GM23338 (cell line): ENCODE results near the gene LCE7A. TPM values are rescaled to one million over a fixed set of nuclear protein-coding genes. Genes with fewer than 3 reads are reported as not detected.

Source experiments
- ATAC-seq: fragments of 200-7000 bp; cut with Tn5 transposase; 3 replicates; pipeline ENCODE4 v1.9.1; 2020
- DNase-seq: peaks from one replicate; pipeline ENCODE4 v3.0.0-alpha.2; 2015; ENCODE audit warnings: low spot score
- H2AFZ ChIP-seq: fragments of 200-600 bp; sonication (generic); 2 replicates; pipeline ENCODE4 v1.8.0; 2016; ENCODE audit warnings: antibody characterized with exemption, mild to moderate bottlenecking, moderate library complexity
- H3F3A ChIP-seq: fragments of 200-600 bp; sonication (generic); replicated peaks from 2 replicates; pipeline ENCODE4 v1.8.0; 2017; ENCODE audit warnings: antibody characterized with exemption, mixed run types, low read depth
- H3K27ac ChIP-seq: fragments of 200-600 bp; sonication (generic); 2 replicates; pipeline ENCODE4 v1.6.1; 2016; ENCODE audit warnings: low read depth
- H3K27me3 ChIP-seq: fragments of 200-600 bp; sonication (generic); 2 replicates; pipeline ENCODE4 v1.8.0; 2016; ENCODE audit warnings: mild to moderate bottlenecking, mixed run types, moderate library complexity; ENCODE audit not compliant: insufficient read depth
- H3K36me3 ChIP-seq: fragments of 200-600 bp; sonication (generic); 2 replicates; pipeline ENCODE4 v1.8.0; 2016; ENCODE audit warnings: mild to moderate bottlenecking; ENCODE audit not compliant: insufficient read depth
- H3K4me1 ChIP-seq: fragments of 200-600 bp; sonication (generic); 2 replicates; pipeline ENCODE4 v1.8.0; 2016; ENCODE audit warnings: mild to moderate bottlenecking, moderate library complexity; ENCODE audit not compliant: insufficient read depth
- H3K4me2 ChIP-seq: fragments of 200-600 bp; sonication (generic); 2 replicates; pipeline ENCODE4 v1.7.1; 2017; ENCODE audit warnings: mixed run types
- H3K4me3 ChIP-seq: fragments of 200-600 bp; sonication (generic); 2 replicates; pipeline ENCODE4 v1.6.1; 2016; ENCODE audit warnings: mixed run types
- H3K79me2 ChIP-seq: fragments of 200-600 bp; sonication (generic); replicated peaks from 2 replicates; pipeline ENCODE4 v1.8.0; 2017; ENCODE audit warnings: mild to moderate bottlenecking; ENCODE audit not compliant: insufficient read depth
- H3K9me2 ChIP-seq: fragments of 200-600 bp; sonication (generic); 2 replicates; pipeline ENCODE4 v1.8.0; 2017; ENCODE audit not compliant: insufficient read depth
- H4K20me1 ChIP-seq: fragments of 200-600 bp; sonication (generic); replicated peaks from 2 replicates; pipeline ENCODE4 v1.8.0; 2017; ENCODE audit warnings: mild to moderate bottlenecking; ENCODE audit not compliant: insufficient read depth
- H3K27ac Mint-ChIP-seq: 2 replicates; pipeline ENCODE4 v1.8.0; 2020; ENCODE audit warnings: inconsistent platforms, mild to moderate bottlenecking, moderate library complexity, mixed read lengths
- H3K27me3 Mint-ChIP-seq: 3 replicates; pipeline ENCODE4 v1.8.0; 2022; ENCODE audit warnings: low read depth, mild to moderate bottlenecking, moderate library complexity, mixed read lengths, inconsistent platforms; ENCODE audit not compliant: insufficient read depth, poor library complexity
- H3K36me3 Mint-ChIP-seq: 3 replicates; pipeline ENCODE4 v1.8.0; 2021; ENCODE audit warnings: low read depth, mild to moderate bottlenecking, inconsistent platforms, moderate library complexity, mixed read lengths
- H3K4me1 Mint-ChIP-seq: 3 replicates; pipeline ENCODE4 v1.8.0; 2020; ENCODE audit warnings: mild to moderate bottlenecking, inconsistent platforms, mixed read lengths
- H3K4me3 Mint-ChIP-seq: 3 replicates; pipeline ENCODE4 v1.8.0; 2021; ENCODE audit warnings: moderate library complexity, mild to moderate bottlenecking, inconsistent platforms, mixed read lengths
- H3K9me3 Mint-ChIP-seq: 3 replicates; pipeline ENCODE4 v1.8.0; 2020; ENCODE audit warnings: moderate library complexity, mild to moderate bottlenecking, inconsistent platforms, mixed read lengths
- CREB1 ChIP-seq: fragments of 250-450 bp; sonication (Bioruptor Pico); IDR thresholded peaks from 2 replicates; pipeline ENCODE4 v1.5.0; 2020; ENCODE audit warnings: low read depth, mild to moderate bottlenecking, moderate library complexity
- EZH2 ChIP-seq: fragments of 200-600 bp; sonication (generic); IDR thresholded peaks from one replicate; pipeline ENCODE4 v1.8.0; 2017; ENCODE audit warnings: antibody characterized with exemption, mild to moderate bottlenecking, low read depth; ENCODE audit not compliant: unreplicated experiment
- EZH2phosphoT487 ChIP-seq: fragments of 200-600 bp; sonication (generic); IDR thresholded peaks from one replicate; pipeline ENCODE4 v1.8.1; 2018; ENCODE audit warnings: antibody characterized with exemption; ENCODE audit not compliant: unreplicated experiment
- JUNB ChIP-seq: IDR thresholded peaks from one replicate; pipeline ENCODE4 v1.6.1; 2016; ENCODE audit warnings: antibody characterized with exemption; ENCODE audit not compliant: unreplicated experiment
- NANOG ChIP-seq: IDR thresholded peaks from 2 replicates; pipeline ENCODE4 v1.6.1; 2016; ENCODE audit warnings: antibody characterized with exemption, borderline replicate concordance
- POLR2AphosphoS5 ChIP-seq: IDR thresholded peaks from 2 replicates; pipeline ENCODE4 v1.6.1; 2016; ENCODE audit warnings: antibody characterized with exemption, low read depth
- REST ChIP-seq: IDR thresholded peaks from one replicate; pipeline ENCODE4 v1.6.1; 2018; ENCODE audit warnings: antibody characterized with exemption; ENCODE audit not compliant: unreplicated experiment
- STAT1 ChIP-seq: IDR thresholded peaks from one replicate; pipeline ENCODE4 v1.6.1; 2016; ENCODE audit warnings: antibody characterized with exemption; ENCODE audit not compliant: unreplicated experiment
- ZNF114 ChIP-seq: fragments of 250-450 bp; sonication (Bioruptor Pico); IDR thresholded peaks from 2 replicates; pipeline ENCODE4 v1.5.0; 2020; ENCODE audit warnings: mild to moderate bottlenecking, moderate library complexity
- ZNF331 ChIP-seq: fragments of 250-450 bp; sonication (Bioruptor Pico); IDR thresholded peaks from 2 replicates; pipeline ENCODE4 v1.5.0; 2020; ENCODE audit warnings: low read depth, mild to moderate bottlenecking, moderate library complexity
- polyA plus RNA-seq: library from polyadenylated mRNA; unstranded; fragments of >200 nt; fragmentation: Nextera tagmentation; extraction: Ambion mirVana; gene quantifications from 2 replicates; pipeline ENCODE4 v1.2.1, GENCODE V29; 2016
- total RNA-seq: library from RNA; depleted of rRNA; stranded (reverse); fragments of >200 nt; shearing (Covaris generic); gene quantifications from 2 replicates; pipeline ENCODE4 v1.2.3, GENCODE V29; 2014
- TF ChIP-seq, protein P1 (sequence below): IDR thresholded peaks from 2 replicates; pipeline ENCODE4 v1.6.1; 2016; ENCODE audit warnings: antibody characterized with exemption
- TF ChIP-seq, protein P2 (sequence below): fragments of 250-450 bp; sonication (Bioruptor Pico); IDR thresholded peaks from 2 replicates; pipeline ENCODE4 v1.5.0; 2020; ENCODE audit warnings: mild to moderate bottlenecking, moderate library complexity
- TF ChIP-seq, protein P3 (sequence below), 2 experiments: fragments of 200-600 bp in 1 of 2; sonication (generic) in 1 of 2; conservative IDR thresholded peaks; 2 replicates each; pipeline versions ENCODE4 v1.5.1 to v1.6.1; 2016 to 2017; ENCODE audit warnings: antibody characterized with exemption in 2 of 2, low read depth in 2 of 2, mild to moderate bottlenecking in 2 of 2, moderate library complexity in 1 of 2

LCE7A gene
- total and polyA plus RNA-seq, 2 experiments from 2014 or later: not detected

GRCh38 chr1:152906023-152906565 is 46.3 kb downstream of the LCE7A start:
- Mint-ChIP-seq H3K36me3 (peaks cover 5% of the 10 kb centered on the region; the same call in 2 of the 3 replicates), H3K9me3 (peaks cover 8% of the 10 kb centered on the region; the same call in 2 of the 3 replicates), H3K27me3 (peaks cover 3% of the 10 kb centered on the region), H3K27ac (no peak overlapping the region), H3K4me3 (no peak overlapping the region), H3K4me1 (no peaks in the 10 kb centered on the region; the same call in 2 of the 3 replicates)
- ATAC-seq (no peak), DNase-seq (no peak)
- no peaks in the 10 kb centered on the region for H3K36me3 ChIP-seq
- H2AFZ ChIP-seq: no peak overlapping the region
- no peaks in the 10 kb centered on the region for H3K9me2 ChIP-seq
- H3K4me2 ChIP-seq: no peak overlapping the region
- no peaks in the 10 kb centered on the region for H3K79me2 ChIP-seq
- no peaks in the 10 kb centered on the region for H3K27me3 ChIP-seq
- no peaks in the 10 kb centered on the region for H4K20me1 ChIP-seq
- H3K4me1 ChIP-seq: no peaks in the 10 kb centered on the region
- H3K27ac ChIP-seq: no peak overlapping the region
- H3K4me3 ChIP-seq: no peak overlapping the region
- no peak for TF ChIP-seq POLR2AphosphoS5
- no peak for TF ChIP-seq ZNF331 (CRISPR knock-in tag)
- TF ChIP-seq, protein P1, sequence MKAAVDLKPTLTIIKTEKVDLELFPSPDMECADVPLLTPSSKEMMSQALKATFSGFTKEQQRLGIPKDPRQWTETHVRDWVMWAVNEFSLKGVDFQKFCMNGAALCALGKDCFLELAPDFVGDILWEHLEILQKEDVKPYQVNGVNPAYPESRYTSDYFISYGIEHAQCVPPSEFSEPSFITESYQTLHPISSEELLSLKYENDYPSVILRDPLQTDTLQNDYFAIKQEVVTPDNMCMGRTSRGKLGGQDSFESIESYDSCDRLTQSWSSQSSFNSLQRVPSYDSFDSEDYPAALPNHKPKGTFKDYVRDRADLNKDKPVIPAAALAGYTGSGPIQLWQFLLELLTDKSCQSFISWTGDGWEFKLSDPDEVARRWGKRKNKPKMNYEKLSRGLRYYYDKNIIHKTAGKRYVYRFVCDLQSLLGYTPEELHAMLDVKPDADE: no peak
- no peak for TF ChIP-seq NANOG
- TF ChIP-seq CREB1 (CRISPR knock-in tag): no peak
- no peak for TF ChIP-seq JUNB
- no peak for TF ChIP-seq REST
- no peak for TF ChIP-seq ZNF114
- TF ChIP-seq, protein P2, sequence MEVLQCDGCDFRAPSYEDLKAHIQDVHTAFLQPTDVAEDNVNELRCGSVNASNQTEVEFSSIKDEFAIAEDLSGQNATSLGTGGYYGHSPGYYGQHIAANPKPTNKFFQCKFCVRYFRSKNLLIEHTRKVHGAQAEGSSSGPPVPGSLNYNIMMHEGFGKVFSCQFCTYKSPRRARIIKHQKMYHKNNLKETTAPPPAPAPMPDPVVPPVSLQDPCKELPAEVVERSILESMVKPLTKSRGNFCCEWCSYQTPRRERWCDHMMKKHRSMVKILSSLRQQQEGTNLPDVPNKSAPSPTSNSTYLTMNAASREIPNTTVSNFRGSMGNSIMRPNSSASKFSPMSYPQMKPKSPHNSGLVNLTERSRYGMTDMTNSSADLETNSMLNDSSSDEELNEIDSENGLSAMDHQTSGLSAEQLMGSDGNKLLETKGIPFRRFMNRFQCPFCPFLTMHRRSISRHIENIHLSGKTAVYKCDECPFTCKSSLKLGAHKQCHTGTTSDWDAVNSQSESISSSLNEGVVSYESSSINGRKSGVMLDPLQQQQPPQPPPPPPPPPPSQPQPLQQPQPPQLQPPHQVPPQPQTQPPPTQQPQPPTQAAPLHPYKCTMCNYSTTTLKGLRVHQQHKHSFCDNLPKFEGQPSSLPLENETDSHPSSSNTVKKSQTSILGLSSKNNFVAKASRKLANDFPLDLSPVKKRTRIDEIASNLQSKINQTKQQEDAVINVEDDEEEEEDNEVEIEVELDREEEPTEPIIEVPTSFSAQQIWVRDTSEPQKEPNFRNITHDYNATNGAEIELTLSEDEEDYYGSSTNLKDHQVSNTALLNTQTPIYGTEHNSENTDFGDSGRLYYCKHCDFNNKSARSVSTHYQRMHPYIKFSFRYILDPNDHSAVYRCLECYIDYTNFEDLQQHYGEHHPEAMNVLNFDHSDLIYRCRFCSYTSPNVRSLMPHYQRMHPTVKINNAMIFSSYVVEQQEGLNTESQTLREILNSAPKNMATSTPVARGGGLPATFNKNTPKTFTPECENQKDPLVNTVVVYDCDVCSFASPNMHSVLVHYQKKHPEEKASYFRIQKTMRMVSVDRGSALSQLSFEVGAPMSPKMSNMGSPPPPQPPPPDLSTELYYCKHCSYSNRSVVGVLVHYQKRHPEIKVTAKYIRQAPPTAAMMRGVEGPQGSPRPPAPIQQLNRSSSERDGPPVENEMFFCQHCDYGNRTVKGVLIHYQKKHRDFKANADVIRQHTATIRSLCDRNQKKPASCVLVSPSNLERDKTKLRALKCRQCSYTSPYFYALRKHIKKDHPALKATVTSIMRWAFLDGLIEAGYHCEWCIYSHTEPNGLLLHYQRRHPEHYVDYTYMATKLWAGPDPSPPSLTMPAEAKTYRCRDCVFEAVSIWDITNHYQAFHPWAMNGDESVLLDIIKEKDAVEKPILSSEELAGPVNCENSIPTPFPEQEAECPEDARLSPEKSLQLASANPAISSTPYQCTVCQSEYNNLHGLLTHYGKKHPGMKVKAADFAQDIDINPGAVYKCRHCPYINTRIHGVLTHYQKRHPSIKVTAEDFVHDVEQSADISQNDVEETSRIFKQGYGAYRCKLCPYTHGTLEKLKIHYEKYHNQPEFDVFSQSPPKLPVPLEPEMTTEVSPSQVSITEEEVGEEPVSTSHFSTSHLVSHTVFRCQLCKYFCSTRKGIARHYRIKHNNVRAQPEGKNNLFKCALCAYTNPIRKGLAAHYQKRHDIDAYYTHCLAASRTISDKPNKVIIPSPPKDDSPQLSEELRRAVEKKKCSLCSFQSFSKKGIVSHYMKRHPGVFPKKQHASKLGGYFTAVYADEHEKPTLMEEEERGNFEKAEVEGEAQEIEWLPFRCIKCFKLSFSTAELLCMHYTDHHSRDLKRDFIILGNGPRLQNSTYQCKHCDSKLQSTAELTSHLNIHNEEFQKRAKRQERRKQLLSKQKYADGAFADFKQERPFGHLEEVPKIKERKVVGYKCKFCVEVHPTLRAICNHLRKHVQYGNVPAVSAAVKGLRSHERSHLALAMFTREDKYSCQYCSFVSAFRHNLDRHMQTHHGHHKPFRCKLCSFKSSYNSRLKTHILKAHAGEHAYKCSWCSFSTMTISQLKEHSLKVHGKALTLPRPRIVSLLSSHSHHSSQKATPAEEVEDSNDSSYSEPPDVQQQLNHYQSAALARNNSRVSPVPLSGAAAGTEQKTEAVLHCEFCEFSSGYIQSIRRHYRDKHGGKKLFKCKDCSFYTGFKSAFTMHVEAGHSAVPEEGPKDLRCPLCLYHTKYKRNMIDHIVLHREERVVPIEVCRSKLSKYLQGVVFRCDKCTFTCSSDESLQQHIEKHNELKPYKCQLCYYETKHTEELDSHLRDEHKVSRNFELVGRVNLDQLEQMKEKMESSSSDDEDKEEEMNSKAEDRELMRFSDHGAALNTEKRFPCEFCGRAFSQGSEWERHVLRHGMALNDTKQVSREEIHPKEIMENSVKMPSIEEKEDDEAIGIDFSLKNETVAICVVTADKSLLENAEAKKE (CRISPR knock-in tag): no peak
- TF ChIP-seq EZH2phosphoT487: no peak
- TF ChIP-seq, protein P3, sequence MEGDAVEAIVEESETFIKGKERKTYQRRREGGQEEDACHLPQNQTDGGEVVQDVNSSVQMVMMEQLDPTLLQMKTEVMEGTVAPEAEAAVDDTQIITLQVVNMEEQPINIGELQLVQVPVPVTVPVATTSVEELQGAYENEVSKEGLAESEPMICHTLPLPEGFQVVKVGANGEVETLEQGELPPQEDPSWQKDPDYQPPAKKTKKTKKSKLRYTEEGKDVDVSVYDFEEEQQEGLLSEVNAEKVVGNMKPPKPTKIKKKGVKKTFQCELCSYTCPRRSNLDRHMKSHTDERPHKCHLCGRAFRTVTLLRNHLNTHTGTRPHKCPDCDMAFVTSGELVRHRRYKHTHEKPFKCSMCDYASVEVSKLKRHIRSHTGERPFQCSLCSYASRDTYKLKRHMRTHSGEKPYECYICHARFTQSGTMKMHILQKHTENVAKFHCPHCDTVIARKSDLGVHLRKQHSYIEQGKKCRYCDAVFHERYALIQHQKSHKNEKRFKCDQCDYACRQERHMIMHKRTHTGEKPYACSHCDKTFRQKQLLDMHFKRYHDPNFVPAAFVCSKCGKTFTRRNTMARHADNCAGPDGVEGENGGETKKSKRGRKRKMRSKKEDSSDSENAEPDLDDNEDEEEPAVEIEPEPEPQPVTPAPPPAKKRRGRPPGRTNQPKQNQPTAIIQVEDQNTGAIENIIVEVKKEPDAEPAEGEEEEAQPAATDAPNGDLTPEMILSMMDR (conservative IDR thresholded peaks at IDR 0.05; ENCODE audit: low read depth in 2 of 2): no peak
- TF ChIP-seq EZH2: no peak
- TF ChIP-seq STAT1: no peak
- H3F3A ChIP-seq: no peaks in the 10 kb centered on the region
